Sigmoid colon (tissue), 7 donors: ENCODE results near the gene DYRK1A. TPM values are rescaled to one million over a fixed set of nuclear protein-coding genes. Genes with fewer than 3 reads are reported as not detected.

Source experiments
- DNase-seq: peaks from one replicate; pipeline ENCODE4 v3.0.0-alpha.2; 2019
- H3K27ac ChIP-seq, 4 donors: fragments of 200-600 bp; sonication (generic); one replicate each; pipeline ENCODE4 v1.5.1; 2016 to 2019; ENCODE audit warnings: mild to moderate bottlenecking in 1 of 4
- H3K27me3 ChIP-seq, 3 donors: fragments of 200-600 bp; sonication (generic); one replicate each; pipeline ENCODE4 v1.5.1; 2019; ENCODE audit warnings: mild to moderate bottlenecking in 1 of 3
- H3K36me3 ChIP-seq, 4 donors: fragments of 200-600 bp; sonication (generic); one replicate each; pipeline ENCODE4 v1.5.1; 2016 to 2019
- H3K4me1 ChIP-seq, 4 donors: fragments of 200-600 bp; sonication (generic); one replicate each; pipeline ENCODE4 v1.5.1; 2017 to 2019
- H3K4me3 ChIP-seq, 4 donors: fragments of 200-600 bp; sonication (generic); one replicate each; pipeline ENCODE4 v1.5.1; 2017 to 2019; ENCODE audit warnings: mild to moderate bottlenecking in 2 of 4, moderate library complexity in 1 of 4
- H3K9me3 ChIP-seq, 4 donors: fragments of 200-600 bp in 3 of 4; sonication (generic) in 3 of 4; one replicate each; pipeline versions ENCODE4 v1.5.1 to v1.6.1; 2013 to 2019
- CTCF ChIP-seq, 4 experiments: fragments of 450-650 bp in 3 of 4; fragments of 200-600 bp in 1 of 4; IDR thresholded peaks; one replicate each; pipeline ENCODE4 v1.5.1; 2016 to 2019; ENCODE audit warnings: antibody characterized with exemption in 4 of 4, mild to moderate bottlenecking in 3 of 4, moderate library complexity in 2 of 4
- EP300 ChIP-seq, 4 donors: sonication (generic); formaldehyde crosslinking; IDR thresholded peaks; one replicate each; pipeline ENCODE4 v1.6.1; 2017; ENCODE audit warnings: antibody characterized with exemption in 4 of 4
- POLR2A ChIP-seq, 2 donors: fragments of 450-650 bp; IDR thresholded peaks; one replicate each; pipeline ENCODE4 v1.6.1; 2016; ENCODE audit warnings: antibody characterized with exemption in 2 of 2, mild to moderate bottlenecking in 2 of 2, moderate library complexity in 2 of 2
- POLR2AphosphoS5 ChIP-seq, 4 donors: sonication (generic); formaldehyde crosslinking; IDR thresholded peaks; one replicate each; pipeline ENCODE4 v1.6.1; 2017; ENCODE audit warnings: antibody characterized with exemption in 4 of 4
- WGBS, 2 donors: extraction: QIAGEN DNeasy Blood & Tissue Kit; methylation state at CpG; one replicate each; pipeline ENCODE4 v1.1.7; 2013; 5-methylcytosine and 5-hydroxymethylcytosine counted together
- intact Hi-C: fragments of 100-400 bp; cut with DNase I; formaldehyde crosslinking; loops from one replicate; pipeline ENCODE4 v1.15.1; 2023
- polyA plus RNA-seq, 3 donors: library from polyadenylated mRNA; stranded (reverse); fragments of 200-250 nt; gene quantifications; one replicate each; pipeline ENCODE4 v1.2.3, GENCODE V29; 2013
- total RNA-seq, 4 donors: library from RNA; depleted of rRNA; stranded (reverse); fragments of >200 nt; gene quantifications; one replicate each; pipeline ENCODE4 v1.1.0, GENCODE V29; 2016
- donor health status: healthy with polysubstance abuse.
- donor health status: Bipolar disorder and iron deficiency.
- donor health status: healthy.

DYRK1A gene
- total and polyA plus RNA-seq, 7 donors: 11.4 to 74.1 (median 62.9) TPM

DNA sequence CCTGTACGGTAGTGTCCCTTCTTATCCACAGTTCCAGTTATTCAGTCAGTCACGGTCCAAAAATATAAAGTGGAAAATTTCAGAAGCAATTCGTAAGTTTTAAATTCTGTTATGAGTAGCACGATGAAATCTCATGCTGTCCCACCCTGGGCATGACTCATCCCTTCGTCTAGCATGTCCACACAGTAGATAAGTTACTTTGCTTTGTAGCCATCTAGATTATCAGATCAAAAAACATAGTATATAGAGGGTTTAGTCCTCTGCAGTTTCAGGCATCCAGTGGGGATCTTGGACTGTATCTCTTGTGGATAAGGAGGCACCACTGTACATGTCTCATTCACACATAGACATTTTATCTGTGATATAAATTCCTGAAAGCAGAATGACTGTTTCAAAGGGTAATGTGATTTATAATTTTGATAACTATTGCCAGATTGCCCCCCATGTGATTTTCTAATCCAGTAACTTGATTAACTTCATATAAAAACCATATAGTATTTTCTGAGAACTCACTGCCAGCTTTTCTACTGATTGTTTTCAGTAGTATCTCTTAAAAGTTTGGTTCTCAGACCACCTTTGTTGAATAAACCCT lies 143.3 kb downstream of the DYRK1A start:
- TF ChIP-seq POLR2AphosphoS5 (IDR thresholded peaks at IDR 0.05): no peak
- no peak for TF ChIP-seq EP300 (IDR thresholded peaks at IDR 0.05)
- TF ChIP-seq POLR2A (IDR thresholded peaks at IDR 0.05): no peak
- TF ChIP-seq CTCF (IDR thresholded peaks at IDR 0.05): no peak
- Histone ChIP-seq H3K27ac (no peak overlapping the region), H3K36me3 (peaks cover 32 to 100% (median 37%) of the 10 kb centered on the region in 4 donors), H3K27me3 (no peaks in the 10 kb centered on the region), H3K4me3 (no peak overlapping the region), H3K9me3 (no peaks in the 10 kb centered on the region), H3K4me1 (no peaks in the 10 kb centered on the region)
- 83 to 88% methylated on average over 5 of the region's 5 CpGs for WGBS, 2 donors
- intact Hi-C loops: no loop called here
- DNase-seq: no peak

DNA sequence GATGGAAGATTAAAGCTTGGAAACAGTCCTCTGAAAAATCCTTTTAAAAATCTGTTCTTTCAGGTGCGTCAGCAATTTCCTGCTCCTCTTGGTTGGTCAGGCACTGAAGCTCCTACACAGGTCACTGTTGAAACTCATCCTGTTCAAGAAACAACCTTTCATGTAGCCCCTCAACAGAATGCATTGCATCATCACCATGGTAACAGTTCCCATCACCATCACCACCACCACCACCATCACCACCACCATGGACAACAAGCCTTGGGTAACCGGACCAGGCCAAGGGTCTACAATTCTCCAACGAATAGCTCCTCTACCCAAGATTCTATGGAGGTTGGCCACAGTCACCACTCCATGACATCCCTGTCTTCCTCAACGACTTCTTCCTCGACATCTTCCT lies 145.3 kb downstream of the DYRK1A start:
- 98 to 99% methylated on average over 5 of the region's 5 CpGs for WGBS, 2 donors
- TF ChIP-seq POLR2A (IDR thresholded peaks at IDR 0.05) (no peak), POLR2AphosphoS5 (IDR thresholded peaks at IDR 0.05) (no peak), CTCF (IDR thresholded peaks at IDR 0.05) (no peak), EP300 (IDR thresholded peaks at IDR 0.05) (no peak)
- H3K27ac ChIP-seq: no peak overlapping the region
- H3K9me3 ChIP-seq: no peaks in the 10 kb centered on the region
- H3K4me3 ChIP-seq: no peak overlapping the region
- H3K27me3 ChIP-seq: no peaks in the 10 kb centered on the region
- H3K36me3 ChIP-seq: peaks cover 27 to 84% (median 29%) of the 10 kb centered on the region in 4 donors
- no peak for DNase-seq
- intact Hi-C loops: no loop called here
- no peaks in the 10 kb centered on the region for H3K4me1 ChIP-seq

DNA sequence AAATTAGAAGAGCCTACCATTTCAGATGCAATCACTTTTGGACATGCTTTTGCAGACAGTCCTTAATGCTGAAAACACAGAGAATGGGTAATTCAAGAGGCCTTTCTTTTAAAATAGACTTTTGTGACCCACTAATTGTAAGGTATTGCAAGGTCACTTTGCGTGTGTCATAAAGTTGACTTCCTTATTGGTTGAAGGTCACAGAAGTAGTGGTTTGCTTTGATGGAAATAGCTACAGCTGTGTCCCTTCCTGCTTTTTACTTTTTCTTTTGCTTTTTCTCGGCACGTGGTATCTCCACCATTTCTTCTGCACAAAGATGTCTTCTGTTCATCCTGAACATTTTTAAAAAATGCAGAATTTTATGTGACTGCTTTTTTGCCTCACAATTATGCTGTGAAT lies 146.8 kb downstream of the DYRK1A start:
- TF ChIP-seq POLR2A (IDR thresholded peaks at IDR 0.05) (no peak), CTCF (IDR thresholded peaks at IDR 0.05) (no peak), POLR2AphosphoS5 (IDR thresholded peaks at IDR 0.05) (no peak), EP300 (IDR thresholded peaks at IDR 0.05) (no peak)
- H3K27me3 ChIP-seq: no peaks in the 10 kb centered on the region
- H3K4me1 ChIP-seq: no peaks in the 10 kb centered on the region
- no peak overlapping the region for H3K4me3 ChIP-seq
- WGBS, 2 donors: 69 to 82% methylated on average over 3 of the region's 3 CpGs
- H3K9me3 ChIP-seq: no peaks in the 10 kb centered on the region
- H3K36me3 ChIP-seq: peaks cover 15 to 80% (median 19%) of the 10 kb centered on the region in 4 donors
- no peak overlapping the region for H3K27ac ChIP-seq
- intact Hi-C loops: no loop called here
- no peak for DNase-seq

DNA sequence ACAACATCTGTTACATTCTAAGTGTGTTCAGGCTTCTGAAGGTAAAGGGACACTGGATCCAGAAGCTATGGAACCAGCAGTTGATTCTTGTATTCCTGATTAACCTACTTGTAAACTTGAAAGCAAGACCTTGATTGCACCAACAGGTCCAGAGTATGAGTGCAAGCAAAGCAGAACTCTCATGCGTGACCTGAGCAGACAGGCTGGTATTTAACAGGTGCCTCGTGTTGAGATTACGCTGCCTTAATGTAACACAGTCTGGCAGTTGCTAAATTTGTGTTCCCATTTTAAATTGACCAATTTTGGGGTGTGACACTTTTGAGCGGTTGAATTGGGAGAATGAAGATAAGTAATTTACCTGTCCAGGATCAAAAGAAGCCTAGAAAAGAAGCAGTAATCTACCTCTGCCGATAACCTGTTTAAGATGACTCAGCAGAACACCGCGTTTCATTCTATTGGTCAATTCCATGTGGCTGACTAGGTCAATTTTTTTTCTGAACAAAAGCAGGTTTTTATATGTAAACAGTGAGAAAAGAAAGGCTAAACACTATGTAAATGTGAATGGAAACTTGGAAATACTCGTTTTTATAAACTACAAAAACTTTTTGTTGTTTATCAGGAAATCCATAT lies 147.6 kb downstream of the DYRK1A start:
- Histone ChIP-seq H3K4me1 (no peaks in the 10 kb centered on the region), H3K27ac (no peak overlapping the region), H3K36me3 (peaks cover 14 to 72% (median 16%) of the 10 kb centered on the region in 4 donors), H3K27me3 (no peaks in the 10 kb centered on the region), H3K9me3 (no peaks in the 10 kb centered on the region), H3K4me3 (no peak overlapping the region)
- DNase-seq: no peak
- WGBS, 2 donors: 86 to 89% methylated on average over 8 of the region's 8 CpGs
- intact Hi-C loops: no loop called here
- no peak for TF ChIP-seq POLR2AphosphoS5 (IDR thresholded peaks at IDR 0.05)
- no peak for TF ChIP-seq POLR2A (IDR thresholded peaks at IDR 0.05)
- no peak for TF ChIP-seq EP300 (IDR thresholded peaks at IDR 0.05)
- no peak for TF ChIP-seq CTCF (IDR thresholded peaks at IDR 0.05)
